Measurements from ENCODE around the gene IL22RA1. TPM values are rescaled to one million over a fixed set of nuclear protein-coding genes. Genes with fewer than 3 reads are reported as not detected.

The IL22RA1 gene, protein sequence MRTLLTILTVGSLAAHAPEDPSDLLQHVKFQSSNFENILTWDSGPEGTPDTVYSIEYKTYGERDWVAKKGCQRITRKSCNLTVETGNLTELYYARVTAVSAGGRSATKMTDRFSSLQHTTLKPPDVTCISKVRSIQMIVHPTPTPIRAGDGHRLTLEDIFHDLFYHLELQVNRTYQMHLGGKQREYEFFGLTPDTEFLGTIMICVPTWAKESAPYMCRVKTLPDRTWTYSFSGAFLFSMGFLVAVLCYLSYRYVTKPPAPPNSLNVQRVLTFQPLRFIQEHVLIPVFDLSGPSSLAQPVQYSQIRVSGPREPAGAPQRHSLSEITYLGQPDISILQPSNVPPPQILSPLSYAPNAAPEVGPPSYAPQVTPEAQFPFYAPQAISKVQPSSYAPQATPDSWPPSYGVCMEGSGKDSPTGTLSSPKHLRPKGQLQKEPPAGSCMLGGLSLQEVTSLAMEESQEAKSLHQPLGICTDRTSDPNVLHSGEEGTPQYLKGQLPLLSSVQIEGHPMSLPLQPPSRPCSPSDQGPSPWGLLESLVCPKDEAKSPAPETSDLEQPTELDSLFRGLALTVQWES
- total RNA-seq (2014; rRNA removed; shearing (Covaris generic); ENCODE audit: low replicate concordance) = not detected in 2 replicates

DNA sequence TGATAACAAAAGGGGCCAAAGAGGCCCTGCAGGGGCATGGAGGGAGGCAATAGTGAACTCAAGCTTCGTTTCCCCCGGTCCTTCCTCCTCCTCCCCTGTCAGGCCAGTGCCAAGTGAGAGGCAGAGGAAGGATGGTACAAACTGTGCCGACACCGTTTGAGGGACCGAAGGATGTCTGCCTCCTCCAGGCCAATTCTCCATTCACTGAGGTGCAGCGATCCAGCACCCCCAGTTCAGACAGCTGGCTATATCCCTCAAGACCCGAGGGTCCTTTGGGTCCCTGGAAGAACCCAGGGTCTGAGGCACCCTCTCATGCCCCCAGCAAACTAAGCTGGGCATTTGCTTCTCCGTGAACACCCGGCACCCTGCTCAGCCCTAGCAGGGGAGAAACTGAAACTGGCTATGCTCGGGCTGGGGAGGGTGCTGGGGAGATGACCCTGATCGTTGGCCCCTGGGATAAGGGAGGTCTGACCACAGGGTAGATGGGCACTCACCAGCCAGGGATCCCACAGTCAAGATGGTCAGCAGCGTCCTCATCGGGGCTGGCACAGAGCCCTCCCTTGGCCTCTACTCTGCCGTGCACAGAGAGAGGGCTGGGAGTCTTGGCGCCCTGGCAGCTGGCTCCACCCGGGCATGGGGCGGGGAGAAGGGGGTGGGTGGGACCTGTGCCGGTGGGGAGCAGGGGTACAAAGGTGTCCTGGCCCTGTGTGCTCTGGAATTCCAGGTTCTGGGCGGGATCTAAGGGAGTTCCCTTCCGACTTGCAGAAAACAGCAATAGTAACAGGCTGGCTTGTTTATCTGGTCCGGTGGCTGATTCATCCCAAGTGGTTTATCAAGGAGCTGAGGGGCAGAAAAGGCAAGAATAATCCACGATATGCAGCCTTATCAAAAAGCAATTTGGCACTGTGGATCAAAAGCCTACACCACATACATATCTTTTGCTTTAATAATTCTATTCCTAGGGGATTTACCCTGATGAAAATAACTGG, at the start of gene IL22RA1:
Gene IL22RA1 (minus strand): TSS at position 595 of the 989 bp plus-strand sequence. CDS start 58 bp downstream, at position 537.
- DNase-seq = no peak
- no peak within 1 kb of the TSS for H2AFZ ChIP-seq (ENCODE audit: low read length)
- no peak within 1 kb of the TSS for H3K9ac ChIP-seq (ENCODE audit: low read length)
- no peak within 1 kb of the TSS for H3K27ac ChIP-seq (ENCODE audit: low read length)
- H3K27me3 ChIP-seq (ENCODE audit: low read length) = no peaks in the 10 kb centered on the region; the same call in 1 of the 2 replicates
- H3K4me3 ChIP-seq (ENCODE audit: low read length) = no peak within 1 kb of the TSS
- no peaks in the 10 kb centered on the region for H4K20me1 ChIP-seq (ENCODE audit: insufficient read depth, low read depth, low read length)
- no peaks in the 10 kb centered on the region for H3K36me3 ChIP-seq (ENCODE audit: insufficient read depth, low read length)
- H3K4me2 ChIP-seq (ENCODE audit: low read depth, low read length, poor library complexity, severe bottlenecking) = no peak within 1 kb of the TSS
- H3K9me2 ChIP-seq (replicated peaks; ENCODE audit: insufficient read depth, low read length) = no peaks in the 10 kb centered on the region
- H3K4me1 ChIP-seq (ENCODE audit: low read length) = no peaks in the 10 kb centered on the region
- H3K9me3 ChIP-seq (ENCODE audit: low read length) = no peaks in the 10 kb centered on the region
- H3K79me2 ChIP-seq (ENCODE audit: low read length) = no peaks in the 10 kb centered on the region

DNA sequence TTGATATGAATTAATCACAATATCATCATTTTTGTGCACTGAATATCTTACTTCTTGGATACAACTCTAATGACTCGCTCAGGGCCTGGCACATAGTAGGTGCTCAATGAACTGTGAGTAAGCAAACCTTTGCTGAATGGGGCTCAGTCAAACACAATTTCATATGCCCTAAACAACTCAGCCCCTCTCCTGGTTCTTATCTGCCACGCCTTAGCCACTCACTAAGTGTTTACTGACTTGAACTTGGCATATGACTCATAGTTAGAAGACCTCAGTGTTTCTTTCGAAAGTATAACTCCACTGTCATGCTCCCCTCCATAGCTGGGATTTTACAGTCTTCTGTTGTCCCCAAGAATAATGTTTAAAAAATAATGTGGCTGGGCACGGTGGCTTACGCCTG, 48.9 kb upstream of the IL22RA1 start:
- Histone ChIP-seq H3K9me2 (replicated peaks; ENCODE audit: insufficient read depth, low read length) (no peaks in the 10 kb centered on the region), H3K79me2 (ENCODE audit: low read length) (peaks cover under 1% of the 10 kb centered on the region), H3K9me3 (ENCODE audit: low read length) (no peaks in the 10 kb centered on the region), H3K4me3 (ENCODE audit: low read length) (no peak overlapping the region), H3K27ac (ENCODE audit: low read length) (peak overlapping the region; percentile 99), H3K9ac (ENCODE audit: low read length) (no peak overlapping the region), H3K4me2 (ENCODE audit: low read depth, low read length, poor library complexity, severe bottlenecking) (no peak overlapping the region), H3K36me3 (ENCODE audit: insufficient read depth, low read length) (no peaks in the 10 kb centered on the region), H2AFZ (ENCODE audit: low read length) (no peak overlapping the region), H3K4me1 (ENCODE audit: low read length) (peaks cover 51% of the 10 kb centered on the region), H3K27me3 (ENCODE audit: low read length) (no peaks in the 10 kb centered on the region), H4K20me1 (ENCODE audit: insufficient read depth, low read depth, low read length) (no peaks in the 10 kb centered on the region)
- DNase-seq = peak; percentile 28

DNA sequence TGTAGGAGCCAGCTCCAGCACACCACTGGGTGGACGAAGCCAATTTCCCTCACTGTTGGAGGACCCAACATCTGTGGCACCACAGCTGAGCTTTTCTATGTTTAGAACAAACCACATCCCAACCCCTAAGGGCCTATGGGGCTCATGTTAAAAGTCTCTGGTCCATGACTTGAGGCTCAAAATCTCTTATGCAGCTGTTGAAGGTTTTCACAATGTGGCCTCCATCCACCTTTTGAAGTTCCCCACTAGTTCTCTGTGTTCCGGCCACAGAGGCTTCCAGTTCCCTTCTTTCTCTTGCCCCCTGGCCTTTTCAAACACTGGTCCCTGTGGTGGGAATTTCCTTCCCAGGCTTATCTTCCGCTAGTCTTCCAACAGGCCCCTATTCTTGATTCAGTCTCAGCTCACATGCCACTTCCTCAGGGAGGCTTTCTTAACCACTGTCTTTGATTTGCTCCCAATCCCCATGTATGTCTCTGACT, 48.1 kb upstream of the IL22RA1 start:
- peaks cover 60% of the 10 kb centered on the region for H3K4me1 ChIP-seq (ENCODE audit: low read length)
- H3K4me2 ChIP-seq (ENCODE audit: low read depth, low read length, poor library complexity, severe bottlenecking) = peak overlapping the region; percentile 95
- no peaks in the 10 kb centered on the region for H4K20me1 ChIP-seq (ENCODE audit: insufficient read depth, low read depth, low read length)
- peaks cover 9% of the 10 kb centered on the region for H3K79me2 ChIP-seq (ENCODE audit: low read length)
- no peaks in the 10 kb centered on the region for H3K27me3 ChIP-seq (ENCODE audit: low read length)
- H3K27ac ChIP-seq (ENCODE audit: low read length) = peak overlapping the region; percentile 99
- peak overlapping the region; percentile 61; the same call in 1 of the 2 replicates for H3K9ac ChIP-seq (ENCODE audit: low read length)
- H3K36me3 ChIP-seq (ENCODE audit: insufficient read depth, low read length) = no peaks in the 10 kb centered on the region
- peak; percentile 81 for DNase-seq
- H3K4me3 ChIP-seq (ENCODE audit: low read length) = no peak overlapping the region
- no peaks in the 10 kb centered on the region for H3K9me3 ChIP-seq (ENCODE audit: low read length)
- no peak overlapping the region for H2AFZ ChIP-seq (ENCODE audit: low read length)
- no peaks in the 10 kb centered on the region for H3K9me2 ChIP-seq (replicated peaks; ENCODE audit: insufficient read depth, low read length)

DNA sequence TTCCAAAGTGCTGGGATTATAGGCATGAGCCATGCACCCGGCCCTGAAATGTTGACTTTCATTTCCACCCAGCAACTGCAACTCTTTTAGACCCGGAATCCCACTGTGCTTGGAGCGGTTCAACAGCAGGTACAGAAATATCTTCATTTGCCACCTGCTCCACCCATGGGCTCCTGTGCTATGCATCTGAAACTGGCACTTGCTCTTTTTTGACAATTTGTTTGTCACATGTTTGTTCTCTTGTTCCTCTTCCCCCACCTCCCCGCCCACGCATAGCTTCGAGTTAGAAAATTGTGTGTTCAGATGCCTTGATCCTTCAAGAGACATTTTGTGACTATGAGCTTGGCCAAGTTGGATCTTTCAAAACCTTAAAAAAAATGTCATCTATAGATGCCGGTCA, 46.6 kb upstream of the IL22RA1 start:
- Histone ChIP-seq H3K4me3 (ENCODE audit: low read length) (peak overlapping the region; percentile 43), H3K9ac (ENCODE audit: low read length) (peak overlapping the region; percentile 61), H3K79me2 (ENCODE audit: low read length) (peaks cover 21% of the 10 kb centered on the region), H3K36me3 (ENCODE audit: insufficient read depth, low read length) (no peaks in the 10 kb centered on the region), H3K9me3 (ENCODE audit: low read length) (no peaks in the 10 kb centered on the region), H2AFZ (ENCODE audit: low read length) (peak overlapping the region; percentile 90), H3K4me1 (ENCODE audit: low read length) (peaks cover 71% of the 10 kb centered on the region), H3K9me2 (replicated peaks; ENCODE audit: insufficient read depth, low read length) (no peaks in the 10 kb centered on the region), H4K20me1 (ENCODE audit: insufficient read depth, low read depth, low read length) (no peaks in the 10 kb centered on the region), H3K27me3 (ENCODE audit: low read length) (no peaks in the 10 kb centered on the region), H3K4me2 (ENCODE audit: low read depth, low read length, poor library complexity, severe bottlenecking) (peak overlapping the region; percentile 95), H3K27ac (ENCODE audit: low read length) (peak overlapping the region; percentile 99)
- DNase-seq = peak; percentile 80

DNA sequence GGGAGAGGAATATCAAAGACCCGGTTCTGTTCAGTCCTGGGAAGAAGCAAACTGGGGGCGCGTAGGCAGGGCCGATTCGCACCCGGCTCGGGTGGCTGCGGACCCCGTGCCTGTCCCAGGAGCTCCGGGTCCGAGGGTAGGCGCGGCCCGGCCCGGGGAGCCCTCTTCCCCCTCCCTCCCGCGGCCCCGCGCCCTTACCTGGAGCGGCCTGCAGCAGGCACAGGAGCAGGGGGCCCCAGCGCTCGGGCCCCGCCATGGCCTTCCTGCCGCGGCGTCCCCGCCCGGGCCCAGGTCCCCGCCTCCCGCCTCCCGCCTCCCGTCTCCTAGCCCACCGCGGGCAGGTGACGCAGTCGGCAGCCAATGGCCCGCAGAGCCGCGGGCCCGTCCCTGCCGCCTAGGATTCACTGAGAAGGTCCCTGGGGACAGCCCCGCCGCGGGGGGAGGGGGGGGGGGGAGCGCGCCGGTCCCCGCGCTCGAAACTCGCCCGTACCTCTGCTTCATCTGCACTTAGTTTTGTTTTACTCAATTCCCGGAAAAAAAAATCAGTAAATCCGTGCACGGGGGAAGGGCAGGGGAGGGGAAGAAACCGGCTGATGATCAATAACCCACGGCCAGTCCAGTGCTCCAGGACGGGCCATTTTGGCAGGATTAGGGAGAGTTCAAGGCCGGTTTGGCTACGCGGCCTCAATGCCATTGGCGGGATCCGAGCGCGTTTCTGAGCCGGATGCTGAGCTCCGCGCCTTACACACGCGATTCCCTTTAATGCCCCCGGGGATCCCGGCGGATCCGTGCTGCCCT, 44.3 kb upstream of the IL22RA1 start, which contains the start of gene IFNLR1:
Gene IFNLR1 (minus strand): TSS at position 297 of the 798 bp plus-strand sequence. CDS start 41 bp downstream, at position 256.
- Histone ChIP-seq H3K27me3 (ENCODE audit: low read length) (no peaks in the 10 kb centered on the region), H2AFZ (ENCODE audit: low read length) (peak within 1 kb of the TSS; percentile 80; the same call in 1 of the 2 replicates), H3K4me3 (ENCODE audit: low read length) (peak within 1 kb of the TSS; percentile 84), H3K4me1 (ENCODE audit: low read length) (peaks cover 79% of the 10 kb centered on the region), H3K4me2 (ENCODE audit: low read depth, low read length, poor library complexity, severe bottlenecking) (peak within 1 kb of the TSS; percentile 95), H3K27ac (ENCODE audit: low read length) (peak within 1 kb of the TSS; percentile 99), H4K20me1 (ENCODE audit: insufficient read depth, low read depth, low read length) (no peaks in the 10 kb centered on the region), H3K9ac (ENCODE audit: low read length) (peak within 1 kb of the TSS; percentile 92), H3K36me3 (ENCODE audit: insufficient read depth, low read length) (no peaks in the 10 kb centered on the region), H3K9me3 (ENCODE audit: low read length) (no peaks in the 10 kb centered on the region), H3K79me2 (ENCODE audit: low read length) (peaks cover 34% of the 10 kb centered on the region), H3K9me2 (replicated peaks; ENCODE audit: insufficient read depth, low read length) (no peaks in the 10 kb centered on the region)
- DNase-seq = peak; percentile 87

GRCh38 chr1:24186711-24186992, 43.7 kb upstream of the IL22RA1 start:
- Histone ChIP-seq H3K4me3 (ENCODE audit: low read length) (peak overlapping the region; percentile 84), H3K79me2 (ENCODE audit: low read length) (peaks cover 34% of the 10 kb centered on the region), H3K4me1 (ENCODE audit: low read length) (peaks cover 78% of the 10 kb centered on the region), H4K20me1 (ENCODE audit: insufficient read depth, low read depth, low read length) (no peaks in the 10 kb centered on the region), H3K4me2 (ENCODE audit: low read depth, low read length, poor library complexity, severe bottlenecking) (peak overlapping the region; percentile 95), H3K9me2 (replicated peaks; ENCODE audit: insufficient read depth, low read length) (no peaks in the 10 kb centered on the region), H3K9ac (ENCODE audit: low read length) (peak overlapping the region; percentile 92), H3K27me3 (ENCODE audit: low read length) (no peaks in the 10 kb centered on the region), H3K9me3 (ENCODE audit: low read length) (no peaks in the 10 kb centered on the region), H3K27ac (ENCODE audit: low read length) (peak overlapping the region; percentile 80), H2AFZ (ENCODE audit: low read length) (peak overlapping the region; percentile 80; the same call in 1 of the 2 replicates), H3K36me3 (ENCODE audit: insufficient read depth, low read length) (no peaks in the 10 kb centered on the region)
- DNase-seq = no peak

GRCh38 chr1:24186031-24186710, 43.2 kb upstream of the IL22RA1 start:
- peak overlapping the region; percentile 84 for H3K4me3 ChIP-seq (ENCODE audit: low read length)
- H3K4me1 ChIP-seq (ENCODE audit: low read length) = peaks cover 74% of the 10 kb centered on the region
- no peaks in the 10 kb centered on the region for H4K20me1 ChIP-seq (ENCODE audit: insufficient read depth, low read depth, low read length)
- peak overlapping the region; percentile 80 for H3K27ac ChIP-seq (ENCODE audit: low read length)
- H3K27me3 ChIP-seq (ENCODE audit: low read length) = no peaks in the 10 kb centered on the region
- no peaks in the 10 kb centered on the region for H3K36me3 ChIP-seq (ENCODE audit: insufficient read depth, low read length)
- H3K79me2 ChIP-seq (ENCODE audit: low read length) = peaks cover 37% of the 10 kb centered on the region
- DNase-seq = no peak
- H2AFZ ChIP-seq (ENCODE audit: low read length) = peak overlapping the region; percentile 80; the same call in 1 of the 2 replicates
- H3K9me3 ChIP-seq (ENCODE audit: low read length) = no peaks in the 10 kb centered on the region
- H3K9me2 ChIP-seq (replicated peaks; ENCODE audit: insufficient read depth, low read length) = no peaks in the 10 kb centered on the region
- H3K4me2 ChIP-seq (ENCODE audit: low read depth, low read length, poor library complexity, severe bottlenecking) = peak overlapping the region; percentile 95
- peak overlapping the region; percentile 92 for H3K9ac ChIP-seq (ENCODE audit: low read length)
